GM21528 (cell line): ENCODE measurements around the gene AQP5.

Source experiments
- ATAC-seq: cut with Tn5 transposase; IDR thresholded peaks from one replicate; pipeline ENCODE4 v1.9.1; 2021; ENCODE audit warnings: mild to moderate bottlenecking, moderate library complexity; ENCODE audit not compliant: unreplicated experiment, low FRiP score

Gene AQP5

DNA sequence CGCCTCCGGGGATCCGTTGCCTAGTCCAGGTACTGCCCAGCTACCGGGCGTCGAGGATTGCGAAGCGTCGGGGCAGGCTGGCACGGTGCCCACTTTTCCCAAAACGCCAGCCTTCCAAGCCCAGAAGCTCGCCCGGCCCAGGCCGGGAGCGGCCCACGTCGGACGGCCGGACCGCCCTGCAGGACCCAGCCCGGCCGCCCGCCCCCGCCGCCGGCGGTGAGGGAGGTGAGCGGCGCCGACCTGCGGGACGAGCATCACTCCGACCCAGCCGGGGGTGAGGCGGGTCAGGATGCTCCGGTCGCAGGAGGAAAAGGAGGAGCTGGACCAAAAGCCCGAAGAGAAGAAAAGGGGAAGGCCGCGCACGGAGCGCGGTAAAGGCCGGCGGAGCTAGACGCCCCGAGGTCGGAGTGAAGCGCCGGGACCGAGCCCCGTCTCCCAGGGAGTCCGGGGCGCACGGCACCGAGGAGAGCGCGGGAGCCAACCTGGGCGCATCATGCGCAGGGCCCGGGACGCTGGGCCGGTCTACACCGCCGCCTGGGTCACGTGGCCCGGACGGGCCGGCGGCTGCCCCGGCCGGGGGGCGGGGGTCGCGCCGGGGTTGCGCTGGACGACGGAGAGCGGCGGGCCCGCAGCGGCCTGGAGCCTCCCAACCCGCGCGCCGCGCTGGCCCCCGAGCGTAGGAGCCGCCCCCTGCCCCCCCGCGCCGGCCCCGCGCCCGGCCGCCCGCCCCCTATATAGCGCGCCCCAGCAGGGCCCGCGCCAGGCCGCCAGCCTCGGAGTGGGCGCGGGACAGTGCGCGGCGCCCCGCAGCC, at the start of gene AQP5:
Gene AQP5 (plus strand): TSS at position 762 of the 812 bp plus-strand sequence. CDS start 146 bp downstream, outside the sequence.
- ATAC-seq = no peak

DNA sequence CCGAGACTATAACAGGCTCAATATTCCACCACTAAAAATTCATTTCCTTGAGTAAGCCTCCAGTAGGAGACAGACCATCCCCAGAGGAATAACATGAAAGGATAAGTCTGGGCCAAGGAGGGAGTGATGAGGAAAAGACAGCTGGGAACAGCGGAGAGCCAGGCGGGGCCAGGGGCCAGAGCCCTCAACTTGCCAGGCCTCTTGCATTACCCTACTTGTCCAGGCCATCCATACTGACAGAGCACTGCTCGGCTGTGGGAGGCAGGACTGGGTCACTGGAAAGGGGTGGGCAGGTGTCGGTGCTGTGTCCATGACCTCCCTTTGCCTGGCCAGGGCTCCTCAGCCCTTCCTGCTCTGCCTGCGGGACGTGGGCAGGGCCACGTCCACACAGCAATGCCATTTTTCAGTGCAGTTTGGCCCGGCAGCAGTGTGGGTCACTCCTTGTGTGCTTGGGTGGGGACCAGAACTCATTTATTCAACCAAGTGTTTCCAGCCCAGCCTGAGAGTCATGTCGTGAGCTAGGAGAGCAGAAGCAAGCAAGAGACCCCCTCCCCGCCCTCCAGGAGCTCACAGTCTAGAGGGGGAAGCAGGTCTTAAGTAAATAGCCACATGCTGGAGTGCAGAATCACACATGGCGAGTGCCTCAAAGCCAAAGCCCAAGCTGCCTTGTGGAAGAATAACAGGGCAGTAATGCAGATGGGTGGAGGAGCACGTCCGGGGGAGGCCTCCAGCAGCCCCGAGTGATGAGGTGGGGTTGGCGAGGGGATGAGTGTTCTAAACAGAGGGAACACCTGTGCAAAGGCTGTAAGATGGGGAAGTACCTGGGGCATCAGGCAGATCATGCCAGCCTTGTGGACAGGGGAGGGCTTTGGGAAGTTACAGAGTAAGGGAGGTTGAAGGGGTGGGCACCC, 49.1 kb upstream of the AQP5 start:
- no peak for ATAC-seq

DNA sequence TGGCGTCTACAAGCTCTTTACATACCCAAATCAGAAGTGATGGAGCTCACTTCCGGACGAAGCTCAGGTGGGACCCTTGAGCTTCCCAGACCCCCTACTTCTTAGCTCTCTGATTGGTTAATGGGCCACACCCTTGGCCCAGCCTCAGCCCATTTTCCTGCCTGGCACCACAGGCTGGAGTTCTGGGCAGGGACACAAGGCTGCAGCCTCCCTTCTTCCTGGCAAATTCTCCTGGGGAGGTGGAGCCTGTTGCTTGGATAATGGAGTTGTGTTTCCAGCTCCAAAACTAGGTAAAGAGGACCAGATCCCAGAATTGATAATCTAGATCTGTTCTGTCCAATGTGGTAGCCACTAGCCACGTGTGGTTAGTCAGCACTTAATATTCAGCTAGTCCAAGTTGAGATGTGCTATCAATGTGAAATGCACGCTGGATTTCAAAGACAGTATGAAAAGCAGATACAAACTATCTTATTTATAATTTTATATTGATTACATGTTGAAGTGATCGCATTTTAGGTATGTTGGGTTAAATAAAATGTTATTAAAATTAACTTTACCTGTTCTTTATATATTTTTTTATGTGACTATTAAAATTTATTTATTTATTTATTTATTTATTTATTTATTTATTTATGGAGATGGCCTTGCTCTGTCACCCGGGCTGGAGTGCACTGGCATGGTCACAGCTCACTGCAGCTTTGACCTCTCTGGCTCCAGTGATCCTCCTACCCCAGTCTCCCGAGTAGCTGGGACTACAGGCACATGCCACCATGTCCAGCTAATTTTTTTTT, 45.3 kb upstream of the AQP5 start:
- no peak for ATAC-seq

DNA sequence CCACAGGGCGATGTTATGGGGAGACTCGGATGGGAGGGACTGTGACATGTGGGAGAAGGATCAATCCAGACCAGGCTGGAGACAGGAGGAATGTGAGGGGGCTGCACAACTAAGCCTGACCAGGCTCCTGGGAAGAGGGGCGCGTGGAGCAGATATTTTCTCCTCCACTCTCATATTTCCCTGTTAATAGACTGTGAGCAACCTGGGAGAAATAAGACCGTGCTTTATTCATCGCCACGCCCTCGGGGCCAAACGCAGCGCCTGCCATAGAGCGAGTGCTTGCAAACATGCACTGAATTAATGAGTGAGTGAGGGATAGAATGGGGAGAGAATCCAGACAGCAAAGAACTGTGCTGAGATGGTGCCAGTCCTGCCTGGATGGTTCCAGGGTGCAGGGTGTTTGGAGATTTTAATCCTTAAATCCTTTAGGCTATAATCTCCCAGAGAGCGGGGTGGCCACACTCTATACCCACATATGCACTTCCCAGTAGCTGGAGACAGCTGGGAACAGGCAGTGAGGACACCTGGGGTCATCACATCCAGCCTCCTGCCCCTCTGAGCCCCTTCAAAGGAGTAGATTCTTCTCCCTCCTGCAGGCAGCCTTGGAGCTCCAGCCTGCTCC, 44.4 kb upstream of the AQP5 start:
- ATAC-seq = no peak

DNA sequence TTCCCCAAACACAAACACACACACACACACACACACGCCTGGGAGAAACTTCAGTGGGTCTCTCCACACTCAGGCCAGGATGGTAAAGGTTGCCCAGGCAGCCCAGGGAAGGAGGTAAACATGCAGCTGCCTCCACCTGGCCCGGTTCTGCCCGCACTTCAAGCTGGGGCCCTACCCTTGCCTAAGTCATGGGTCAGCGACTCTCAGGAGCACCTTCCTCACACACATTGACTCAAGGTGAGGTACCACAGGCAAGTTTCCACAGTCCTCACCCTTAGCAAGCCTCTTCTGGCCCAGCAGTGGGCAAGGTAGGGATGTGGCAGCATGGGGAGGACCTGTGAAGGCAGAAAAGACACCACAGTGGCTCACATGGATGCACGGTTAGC, 43.9 kb upstream of the AQP5 start:
- no peak for ATAC-seq

DNA sequence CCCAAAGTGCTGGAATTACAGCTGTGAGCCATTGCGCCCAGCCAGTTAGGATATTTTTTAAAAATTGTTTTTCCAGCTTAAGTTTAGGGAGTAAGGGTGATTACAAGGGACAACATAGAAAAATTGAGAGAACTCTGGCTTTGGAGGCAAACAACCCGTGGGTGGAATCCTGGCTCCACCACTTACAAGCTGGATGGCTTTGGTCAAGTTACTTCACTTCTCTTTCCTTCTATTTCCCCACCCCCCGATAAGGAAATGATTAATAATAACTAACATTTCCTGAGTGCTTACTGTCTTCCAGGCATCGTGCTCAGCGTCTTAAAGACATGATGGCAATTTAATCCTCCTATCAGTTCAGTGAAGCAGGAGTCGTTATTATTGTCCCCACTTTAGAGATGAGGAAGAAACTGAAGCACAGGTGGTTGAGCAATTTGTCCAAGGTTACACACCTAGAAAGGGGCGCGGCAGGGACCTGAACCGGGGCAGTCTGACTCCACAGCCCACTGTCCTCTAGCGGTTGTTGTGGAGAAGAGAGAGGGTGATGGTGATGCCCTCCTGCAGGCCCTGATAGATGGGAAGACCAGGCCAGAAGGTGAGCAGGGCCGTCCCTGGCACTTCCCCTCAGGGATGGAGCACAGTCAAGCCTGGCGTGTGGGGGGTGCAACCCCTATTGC, 41.3 kb upstream of the AQP5 start:
- no peak for ATAC-seq

DNA sequence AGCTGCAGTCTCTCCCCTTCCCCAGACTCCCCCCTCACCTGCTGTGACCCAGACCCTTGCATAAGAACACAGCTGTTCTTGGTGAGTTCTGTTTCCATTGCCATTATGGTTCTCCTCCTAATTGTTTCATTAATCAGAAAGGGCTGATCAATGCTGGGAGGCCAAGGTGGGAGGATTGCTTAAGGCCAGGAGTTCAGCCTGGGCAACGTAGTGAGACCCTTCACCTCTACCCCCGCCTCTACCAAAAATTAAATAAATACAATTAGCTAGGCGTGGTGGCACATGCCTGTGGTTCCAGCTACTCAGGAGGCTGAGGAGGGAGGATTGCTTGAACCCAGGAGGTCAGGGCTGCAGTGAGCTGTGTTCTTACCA, 40.8 kb upstream of the AQP5 start:
- ATAC-seq = no peak

DNA sequence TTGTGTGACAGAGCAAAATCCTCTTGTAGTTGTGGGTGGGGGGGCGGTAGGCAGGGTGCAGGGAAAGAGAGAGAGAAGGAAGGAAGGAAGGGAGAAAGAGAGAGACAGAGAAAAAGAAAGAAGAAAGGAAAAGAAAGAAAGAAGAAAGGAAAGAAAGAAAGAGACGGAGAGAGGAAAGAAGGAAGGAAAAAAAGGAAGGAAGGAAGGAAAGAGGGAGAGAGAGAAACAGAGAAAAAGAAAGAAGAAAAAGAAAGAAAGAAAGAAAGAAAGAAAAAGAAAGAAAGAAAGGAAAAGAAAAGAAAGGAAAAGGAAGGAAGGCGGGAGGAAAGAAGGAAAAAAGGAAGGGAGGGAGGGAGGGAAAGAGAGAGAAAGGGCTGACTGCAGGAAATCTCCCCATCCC, 40.4 kb upstream of the AQP5 start:
- ATAC-seq = no peak

DNA sequence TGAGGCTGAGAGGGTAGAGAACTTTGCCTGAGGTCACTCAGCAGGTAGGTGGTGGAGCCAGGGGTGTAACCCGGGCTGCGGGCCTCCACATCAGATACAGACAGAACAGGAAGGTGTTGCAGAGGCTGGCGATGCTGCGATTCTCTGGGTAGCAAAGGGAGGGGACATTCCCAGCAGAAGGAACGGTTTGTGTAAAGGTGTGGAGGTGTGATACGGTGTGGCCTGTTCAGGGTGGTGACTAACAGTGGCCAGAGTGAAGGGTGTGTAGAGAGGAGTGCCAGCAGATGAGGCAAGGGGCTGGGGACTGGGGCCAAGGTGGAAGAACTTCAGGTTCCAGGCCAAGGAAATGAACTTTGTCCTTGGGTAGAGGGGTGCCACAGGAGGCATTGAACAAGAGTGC, 39.7 kb upstream of the AQP5 start:
- no peak for ATAC-seq

DNA sequence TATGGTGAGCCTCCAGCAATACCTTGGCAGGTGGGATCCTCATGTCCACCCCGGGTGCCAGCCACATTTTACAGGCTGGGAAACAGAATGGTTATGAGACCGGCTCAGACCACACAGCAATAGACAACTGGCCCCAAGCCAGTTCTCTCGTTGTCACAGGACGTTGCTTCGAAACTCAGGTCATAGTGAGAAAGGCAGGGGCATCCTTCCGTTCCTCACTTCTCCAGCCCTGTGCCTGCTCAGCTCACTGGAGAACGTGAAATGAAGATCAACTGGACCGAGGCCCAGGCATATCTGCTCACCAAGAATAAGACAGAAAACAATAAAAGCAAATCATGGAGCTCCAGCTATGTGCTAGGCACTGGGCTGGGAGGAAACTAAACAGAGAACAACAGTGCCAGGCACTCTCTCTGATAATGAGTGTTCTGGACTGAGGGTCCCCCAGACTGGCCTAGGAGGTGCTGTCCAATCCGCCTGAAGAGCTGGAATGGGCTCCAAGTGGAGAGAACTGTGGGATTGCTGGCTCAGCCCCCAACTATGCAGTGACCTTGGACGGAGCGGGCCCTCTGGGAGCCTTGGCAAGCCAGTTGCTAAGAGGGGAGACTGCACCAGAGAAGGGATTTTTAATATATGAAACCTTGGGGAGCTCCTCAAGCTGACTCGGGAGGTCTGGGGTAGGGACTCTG, 39.2 kb upstream of the AQP5 start:
- ATAC-seq = no peak

DNA sequence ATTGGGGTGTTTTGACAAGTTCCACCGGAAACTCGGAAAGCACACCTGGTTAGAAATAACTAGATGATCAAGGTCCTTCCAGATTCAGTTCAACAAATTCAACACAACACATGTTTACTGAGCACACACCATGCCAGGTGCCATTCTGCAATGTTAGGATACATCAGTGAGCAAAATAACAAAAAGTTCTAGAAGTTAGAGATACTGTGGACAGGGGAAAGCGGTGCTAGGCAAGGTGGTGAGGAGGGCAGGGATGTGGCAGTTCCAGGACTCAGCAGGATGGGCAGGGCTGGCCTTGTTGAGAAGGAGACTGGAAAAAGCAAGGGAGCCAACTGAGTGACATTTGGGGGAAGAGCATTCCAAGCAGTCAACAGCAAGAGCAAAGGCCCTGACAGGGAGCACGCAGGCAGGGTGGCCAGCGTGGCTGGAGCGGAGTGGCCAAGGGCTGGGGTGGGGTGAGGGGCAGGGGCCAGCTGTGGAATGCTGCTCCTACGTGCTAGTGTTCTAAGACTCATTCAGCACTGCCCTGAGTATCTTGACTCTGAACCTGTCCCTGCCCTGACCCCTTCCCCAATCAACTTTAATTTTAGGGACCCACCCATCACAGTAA, 38.5 kb upstream of the AQP5 start:
- no peak for ATAC-seq

DNA sequence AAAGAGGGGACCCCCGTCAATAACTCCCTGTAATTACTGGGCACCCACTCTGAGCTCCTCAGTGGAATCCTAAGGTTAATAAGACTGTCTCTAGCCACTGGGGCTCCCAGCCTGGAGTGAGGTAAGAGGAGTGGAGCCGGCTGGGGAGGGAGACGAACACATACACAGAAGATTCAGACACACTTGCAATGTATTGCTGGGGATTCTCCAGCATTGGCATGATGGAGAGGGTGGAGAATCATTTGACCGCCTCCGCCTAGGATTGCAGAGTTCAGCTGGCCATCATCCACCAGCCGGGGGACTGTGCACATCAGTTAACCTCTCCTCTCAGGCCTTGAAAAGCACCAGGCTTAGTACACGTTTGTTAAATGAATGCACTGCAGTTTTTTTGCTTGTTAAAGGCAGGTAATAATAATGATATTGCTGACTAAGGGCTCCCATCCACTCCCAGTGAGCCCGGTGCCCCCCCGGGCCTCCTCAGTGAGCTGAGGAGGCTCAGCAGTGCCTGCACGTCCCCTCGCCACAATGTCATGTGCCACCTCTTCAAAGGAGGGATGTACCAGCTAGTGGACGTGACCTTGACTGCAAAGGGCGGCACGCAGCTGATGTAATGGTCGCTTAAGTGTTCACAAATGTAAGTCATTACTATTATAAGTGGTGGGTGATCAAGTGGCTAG, 37.7 kb upstream of the AQP5 start:
- no peak for ATAC-seq

DNA sequence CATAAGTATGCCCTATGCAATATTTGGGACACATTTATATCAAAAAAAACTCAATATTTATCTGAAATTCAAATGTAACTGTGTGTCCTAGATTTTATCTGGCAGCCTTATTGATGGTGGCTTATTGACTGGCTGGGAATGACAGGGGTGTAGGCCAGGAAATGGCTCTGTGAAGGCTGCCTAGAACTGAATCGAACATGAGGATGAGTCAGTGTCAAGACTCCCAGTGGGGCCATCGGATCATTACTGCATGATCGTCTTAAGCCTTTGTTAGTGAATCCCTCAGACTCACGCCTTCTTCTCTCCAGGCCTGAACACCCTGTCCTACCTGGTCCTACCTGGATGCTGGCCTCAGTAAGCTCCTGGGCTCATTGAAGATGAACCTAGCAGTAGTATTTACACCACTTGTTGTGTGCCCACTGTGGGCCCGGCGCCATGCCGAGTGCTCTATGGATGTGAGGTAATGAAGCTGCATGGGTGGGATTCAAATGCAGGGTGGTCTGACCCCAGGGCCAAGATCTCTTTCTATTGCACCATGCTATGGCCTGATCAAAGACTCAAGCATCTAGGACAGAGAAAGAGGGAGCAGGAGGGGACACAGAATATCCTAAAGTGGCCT, 36.9 kb upstream of the AQP5 start:
- ATAC-seq = no peak

DNA sequence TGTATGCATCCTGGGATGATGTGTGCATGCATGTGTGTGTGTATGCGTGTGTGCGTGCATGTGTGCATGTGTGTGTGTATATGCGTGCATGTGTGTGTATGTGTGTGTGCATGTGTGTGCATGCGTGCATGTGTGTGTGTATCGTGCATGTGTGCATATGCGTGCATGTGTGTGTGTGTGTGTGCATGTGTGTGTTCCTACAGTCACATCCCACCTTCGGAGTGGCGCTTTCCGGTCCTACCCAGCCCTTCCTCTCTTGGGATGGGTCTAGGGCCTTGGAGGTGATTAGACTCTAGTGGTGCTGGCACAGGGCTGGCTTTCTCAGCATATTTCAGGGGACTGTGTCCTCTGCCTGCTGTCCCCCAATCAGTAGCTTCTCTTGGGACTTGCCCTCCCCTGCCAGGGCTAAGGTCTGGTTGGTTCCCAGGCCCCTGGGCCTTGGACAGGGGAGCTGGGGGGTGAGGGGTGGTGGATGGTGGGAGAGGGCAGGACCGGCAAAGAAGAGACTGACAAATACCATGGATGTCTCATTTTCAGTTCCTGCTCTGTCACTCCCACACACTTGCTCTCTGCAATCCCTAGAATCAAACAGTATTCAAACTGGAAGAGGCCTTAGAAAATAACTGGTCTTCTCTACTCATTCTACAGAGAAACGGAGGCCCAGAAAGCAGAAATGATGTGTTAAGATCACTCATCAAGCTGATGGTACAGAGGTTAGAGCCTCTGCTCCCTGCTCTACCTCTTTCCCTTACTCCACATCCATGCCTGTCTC, 36.1 kb upstream of the AQP5 start:
- ATAC-seq = no peak

DNA sequence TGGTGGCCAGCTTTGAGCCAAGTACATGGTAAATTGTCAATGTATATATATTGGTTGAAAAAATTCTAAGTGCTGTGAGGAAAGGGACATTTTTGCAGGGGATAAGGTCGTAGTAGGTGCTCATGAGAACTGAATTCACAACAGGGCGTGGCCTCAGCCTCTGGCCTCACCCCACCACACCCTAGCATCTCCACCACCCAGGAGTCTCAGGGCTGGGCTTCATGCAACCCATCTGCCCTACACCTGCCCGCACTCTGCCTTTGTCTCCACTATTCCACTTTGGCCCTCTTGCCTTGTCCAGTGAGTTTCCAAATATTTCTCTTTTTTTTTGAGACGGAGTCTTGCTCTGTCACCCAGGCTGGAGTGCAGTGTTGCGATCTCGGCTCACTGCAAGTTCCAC, 33.2 kb upstream of the AQP5 start:
- no peak for ATAC-seq

DNA sequence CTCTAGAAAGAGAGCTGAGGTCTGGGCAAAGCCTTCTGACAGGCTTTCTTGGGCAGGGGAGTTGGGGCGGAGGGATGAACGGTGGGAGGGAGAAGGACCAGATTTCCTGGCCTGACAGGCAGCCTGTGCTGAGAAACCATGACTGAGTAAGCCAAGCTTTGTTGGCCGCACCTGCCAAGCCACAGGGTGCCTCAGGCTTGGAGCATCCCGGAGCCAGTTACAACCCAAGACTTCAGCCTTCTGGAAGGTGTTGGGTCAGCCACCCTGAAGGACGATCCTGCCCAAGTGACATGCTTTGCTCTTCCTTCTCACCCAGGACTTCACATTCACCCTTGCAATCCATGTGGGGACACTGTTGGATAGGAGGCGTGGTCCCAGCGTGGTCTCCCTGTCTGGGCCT, 32.1 kb upstream of the AQP5 start:
- ATAC-seq = no peak
